Esophagus (tissue), 2 donors: ENCODE results near the gene OXGR1. TPM values are rescaled to one million over a fixed set of nuclear protein-coding genes. Genes with fewer than 3 reads are reported as not detected.

Source experiments
- H3K27ac ChIP-seq, 2 donors: one replicate each; pipeline ENCODE4 v1.5.1; 2013; ENCODE audit warnings: low read depth in 2 of 2, mild to moderate bottlenecking in 2 of 2, inconsistent platforms in 1 of 2, low read length in 1 of 2, moderate library complexity in 1 of 2
- H3K27me3 ChIP-seq, 2 donors: one replicate each; pipeline ENCODE4 v1.6.1; 2013; ENCODE audit warnings: low read length in 2 of 2, control low read depth in 1 of 2, mild to moderate bottlenecking in 1 of 2; ENCODE audit not compliant: insufficient read depth in 2 of 2, control insufficient read depth in 1 of 2
- H3K36me3 ChIP-seq, 2 donors: one replicate each; pipeline ENCODE4 v1.6.1; 2013; ENCODE audit warnings: low read length in 1 of 2; ENCODE audit not compliant: control insufficient read depth in 2 of 2, insufficient read depth in 2 of 2
- H3K4me1 ChIP-seq, 2 donors: one replicate each; pipeline ENCODE4 v1.6.1; 2013; ENCODE audit warnings: low read length in 1 of 2; ENCODE audit not compliant: control insufficient read depth in 2 of 2, insufficient read depth in 2 of 2
- H3K4me3 ChIP-seq, 2 donors: one replicate each; pipeline ENCODE4 v1.5.1; 2013; ENCODE audit warnings: low read length in 2 of 2, mild to moderate bottlenecking in 2 of 2, low read depth in 1 of 2, moderate library complexity in 1 of 2
- H3K9me3 ChIP-seq, 2 donors: one replicate each; pipeline ENCODE4 v1.6.1; 2013; ENCODE audit warnings: mild to moderate bottlenecking in 2 of 2, low read depth in 1 of 2, low read length in 1 of 2, moderate library complexity in 1 of 2; ENCODE audit not compliant: control insufficient read depth in 2 of 2, insufficient read depth in 1 of 2
- WGBS, 2 donors: extraction: QIAGEN DNeasy Blood & Tissue Kit; methylation state at CpG; one replicate each; pipeline ENCODE4 v1.1.7; 2013; 5-methylcytosine and 5-hydroxymethylcytosine counted together
- polyA plus RNA-seq, 2 donors: library from polyadenylated mRNA; stranded (reverse); fragments of 200-250 nt; gene quantifications; one replicate each; pipeline ENCODE4 v1.2.3, GENCODE V29; 2013
- donor health status: healthy with polysubstance abuse.
- donor health status: Bipolar disorder and iron deficiency.

OXGR1 gene
- polyA plus RNA-seq, 2 donors, result 0.99 to 1.6 TPM

- Histone ChIP-seq H3K27ac (no peak overlapping the region), H3K4me3 (no peak overlapping the region), H3K36me3 (no peaks in the 10 kb centered on the region), H3K9me3 (no peaks in the 10 kb centered on the region), H3K4me1 (no peaks in the 10 kb centered on the region), H3K27me3 (no peaks in the 10 kb centered on the region)
- 74 to 83% methylated on average over 3 of the region's 3 CpGs for WGBS, 2 donors
Observed at GRCh38 chr13:97020689-97021240, 26.5 kb upstream of the OXGR1 start.

GRCh38 chr13:97020194-97020593 is 25.9 kb upstream of the OXGR1 start:
- Histone ChIP-seq H3K4me1 (no peaks in the 10 kb centered on the region), H3K4me3 (no peak overlapping the region), H3K27ac (no peak overlapping the region), H3K9me3 (no peaks in the 10 kb centered on the region), H3K36me3 (no peaks in the 10 kb centered on the region), H3K27me3 (no peaks in the 10 kb centered on the region)
- WGBS, 2 donors, result 76 to 79% methylated on average over 2 of the region's 2 CpGs

GRCh38 chr13:97019236-97019635 is 25.0 kb upstream of the OXGR1 start:
- H3K9me3 ChIP-seq, result no peaks in the 10 kb centered on the region
- H3K36me3 ChIP-seq, result no peaks in the 10 kb centered on the region
- WGBS, 2 donors, result 82 to 83% methylated on average over 1 of the region's 1 CpG

GRCh38 chr13:97018029-97018819 is 23.9 kb upstream of the OXGR1 start:
- Histone ChIP-seq H3K9me3 (no peaks in the 10 kb centered on the region), H3K4me1 (no peaks in the 10 kb centered on the region), H3K27ac (no peak overlapping the region), H3K36me3 (no peaks in the 10 kb centered on the region), H3K27me3 (no peaks in the 10 kb centered on the region), H3K4me3 (no peak overlapping the region)
- WGBS, 2 donors, result 27 to 29% methylated on average over 13 of the region's 13 CpGs

More at GRCh38 chr13:97019236-97019635, 25.0 kb upstream of the OXGR1 start:
- Histone ChIP-seq H3K4me3 (no peak overlapping the region), H3K4me1 (no peaks in the 10 kb centered on the region), H3K27me3 (no peaks in the 10 kb centered on the region), H3K27ac (no peak overlapping the region)

GRCh38 chr13:97017322-97017721 is 23.0 kb upstream of the OXGR1 start:
- H3K27me3 ChIP-seq, result no peaks in the 10 kb centered on the region
- H3K36me3 ChIP-seq, result no peaks in the 10 kb centered on the region
- H3K4me3 ChIP-seq, result no peak overlapping the region
- no peaks in the 10 kb centered on the region for H3K4me1 ChIP-seq
- no peak overlapping the region for H3K27ac ChIP-seq
- no peaks in the 10 kb centered on the region for H3K9me3 ChIP-seq

DNA sequence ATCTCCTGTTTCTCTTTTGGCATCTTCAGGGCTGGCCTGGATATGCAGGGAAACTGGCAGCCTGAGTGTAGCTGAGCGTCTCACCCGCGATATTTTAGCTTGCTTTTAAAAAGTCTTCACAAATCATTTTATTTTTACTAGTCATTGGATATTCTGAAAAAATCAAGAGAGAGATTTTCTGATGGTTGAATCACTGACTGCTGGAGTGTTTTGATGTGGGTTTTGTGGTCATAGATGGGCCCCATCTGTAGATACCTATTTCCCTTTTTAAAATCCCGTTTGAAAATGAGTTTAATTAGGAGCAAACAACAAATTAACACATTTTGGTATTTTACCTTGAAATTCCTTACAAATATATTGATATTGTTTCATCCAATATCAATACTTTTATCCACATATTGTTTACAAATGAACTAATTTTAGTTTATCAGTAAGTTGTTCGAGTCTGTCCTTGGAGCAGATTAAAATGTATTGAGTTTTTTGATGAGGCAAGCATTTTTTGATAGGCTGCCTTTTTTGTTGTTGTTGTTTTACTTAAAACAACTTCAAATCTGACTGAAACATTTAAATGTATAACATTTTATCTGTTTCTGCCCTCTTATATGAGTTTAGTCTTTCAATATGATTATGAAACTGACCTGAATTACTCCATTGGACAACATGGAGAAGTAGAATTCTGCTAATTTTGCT is 21.5 kb upstream of the OXGR1 start:
- 72 to 74% methylated on average over 5 of the region's 5 CpGs for WGBS, 2 donors
- H3K27me3 ChIP-seq, result no peaks in the 10 kb centered on the region
- no peak overlapping the region for H3K27ac ChIP-seq
- H3K9me3 ChIP-seq, result no peaks in the 10 kb centered on the region
- H3K36me3 ChIP-seq, result no peaks in the 10 kb centered on the region
- H3K4me3 ChIP-seq, result no peak overlapping the region
- no peaks in the 10 kb centered on the region for H3K4me1 ChIP-seq

DNA sequence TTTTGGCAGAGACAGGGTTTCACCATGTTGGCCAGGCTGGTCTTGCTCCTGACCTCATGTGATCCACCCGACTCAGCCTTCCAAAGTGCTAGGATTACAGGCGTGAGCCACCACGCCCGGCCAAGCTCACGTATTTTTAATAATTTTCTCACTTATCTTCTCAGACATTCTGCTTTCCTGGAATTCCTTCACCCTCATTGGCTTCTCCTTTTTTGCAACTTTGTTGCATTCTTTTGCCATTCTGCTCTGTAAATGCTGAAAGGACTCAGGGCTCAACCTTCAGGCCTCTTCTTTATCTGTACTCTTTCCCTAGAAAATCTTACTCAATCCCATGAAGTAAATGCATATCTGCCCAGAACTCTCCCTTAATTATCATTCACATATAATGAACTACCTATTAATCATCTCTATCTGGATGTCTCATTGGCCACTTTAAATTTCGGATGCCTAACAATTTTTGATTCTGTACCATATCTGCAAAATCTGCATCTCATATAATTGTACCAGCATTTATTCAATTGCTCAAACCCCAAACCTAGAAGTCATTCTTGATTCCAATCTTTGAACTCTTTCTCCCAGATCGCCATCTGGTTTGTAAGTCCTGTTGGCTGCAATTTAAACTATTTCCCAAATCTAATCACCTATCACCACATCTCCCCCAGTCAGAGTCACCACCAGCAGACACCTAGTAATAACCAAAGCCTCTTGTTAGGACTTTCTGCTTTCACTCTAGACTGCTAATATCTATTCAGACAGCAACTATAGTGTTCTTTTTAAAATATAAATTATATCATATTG is 18.2 kb upstream of the OXGR1 start:
- no peaks in the 10 kb centered on the region for H3K9me3 ChIP-seq
- WGBS, 2 donors, result 85% methylated on average over 7 of the region's 7 CpGs
- H3K27ac ChIP-seq, result no peak overlapping the region
- H3K4me3 ChIP-seq, result no peak overlapping the region
- H3K4me1 ChIP-seq, result no peaks in the 10 kb centered on the region
- H3K36me3 ChIP-seq, result no peaks in the 10 kb centered on the region
- H3K27me3 ChIP-seq, result no peaks in the 10 kb centered on the region

DNA sequence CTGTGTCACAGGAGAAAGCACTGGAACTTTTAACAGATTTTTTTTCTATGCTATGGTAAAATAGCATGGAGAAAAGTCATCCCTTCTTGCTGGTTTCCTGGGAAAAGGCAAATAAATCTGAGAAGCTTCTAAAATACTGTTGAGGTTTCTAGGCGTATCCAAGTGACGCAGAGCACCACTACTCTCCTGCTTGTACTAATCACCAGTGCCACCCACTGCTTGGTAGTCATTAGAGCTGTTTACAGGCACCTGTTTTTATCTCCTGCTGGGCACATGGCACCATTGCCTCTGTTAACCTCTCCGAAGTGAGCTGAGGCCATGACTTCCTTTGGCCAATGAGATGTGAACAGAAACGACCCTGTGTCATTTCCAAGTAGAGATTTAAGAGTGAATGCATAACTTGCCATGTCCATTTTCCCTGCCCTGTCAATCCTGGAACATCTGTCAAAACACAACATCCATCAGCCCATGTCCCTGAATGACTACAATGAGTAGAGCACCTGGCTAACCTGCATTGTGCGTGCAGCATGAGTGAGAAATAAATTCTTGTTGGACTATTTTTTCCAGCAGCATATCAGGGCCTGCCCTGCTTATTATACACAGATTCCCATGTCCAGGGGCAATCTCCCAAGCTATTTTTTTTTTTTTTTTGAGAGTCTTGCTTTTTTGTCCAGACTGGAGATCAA is 17.3 kb upstream of the OXGR1 start:
- Histone ChIP-seq H3K36me3 (no peaks in the 10 kb centered on the region), H3K27ac (no peak overlapping the region), H3K4me3 (no peak overlapping the region), H3K27me3 (no peaks in the 10 kb centered on the region), H3K9me3 (no peaks in the 10 kb centered on the region), H3K4me1 (no peaks in the 10 kb centered on the region)
- WGBS, 2 donors, result 79 to 85% methylated on average over 5 of the region's 5 CpGs

DNA sequence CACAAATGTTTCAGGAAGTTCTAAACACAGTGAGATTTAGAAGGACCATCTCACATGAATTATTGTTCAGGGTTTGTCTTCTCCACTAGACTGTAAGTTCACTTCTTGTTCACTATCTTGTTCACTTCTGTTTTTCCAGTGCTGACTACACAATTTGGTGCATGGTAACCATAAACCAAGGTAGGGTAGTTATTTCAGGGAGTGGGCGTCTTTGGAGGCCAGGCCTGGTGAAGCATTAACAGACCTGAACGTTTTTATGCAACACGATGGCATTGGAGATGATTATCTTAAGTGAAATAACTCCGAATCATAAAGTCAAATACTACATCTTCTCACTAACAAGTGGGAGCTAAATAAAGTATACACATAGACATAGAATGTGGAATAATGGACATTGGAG is 14.4 kb upstream of the OXGR1 start:
- no peak overlapping the region for H3K27ac ChIP-seq
- H3K4me1 ChIP-seq, result peaks cover 0 to 3% of the 10 kb centered on the region in 2 donors
- no peaks in the 10 kb centered on the region for H3K27me3 ChIP-seq
- WGBS, 2 donors, result 64 to 75% methylated on average over 4 of the region's 4 CpGs
- H3K9me3 ChIP-seq, result no peaks in the 10 kb centered on the region
- H3K4me3 ChIP-seq, result no peak overlapping the region
- H3K36me3 ChIP-seq, result no peaks in the 10 kb centered on the region
